HEK293 (cell line): Measurements from ENCODE around the gene OR2Y1.

Source experiments
- CTCF ChIA-PET: fragments of 350-600 bp; formaldehyde crosslinking; extraction: SDS; loops from one replicate; lab custom pipeline; 2021; ENCODE audit warnings: antibody characterized with exemption; lab: Yijun Ruan, JAX
- POLR2A ChIA-PET: fragments of 300-600 bp; formaldehyde crosslinking; extraction: SDS; loops from one replicate; lab custom pipeline; 2020; ENCODE audit warnings: antibody characterized with exemption, inconsistent platforms; lab: Yijun Ruan, JAX
- H3K27ac ChIP-seq: fragments of 200-500 bp; sonication (Bioruptor generic); 2 replicates; pipeline ENCODE4 v1.5.1; 2014; ENCODE audit warnings: low read depth, low read length, control low read depth, inconsistent platforms; ENCODE audit errors: extremely low read depth
- H3K36me3 ChIP-seq, 2 experiments: fragments of 200-500 bp in 1 of 2; sonication (Bioruptor generic) in 1 of 2; 1 replicate in 1 of 2; 2 replicates in 1 of 2; pipeline ENCODE4 v1.5.1; 2014 to 2017; ENCODE audit warnings: inconsistent platforms in 2 of 2, low read length in 2 of 2; ENCODE audit not compliant: control insufficient read depth in 2 of 2, insufficient read depth in 1 of 2
- H3K4me1 ChIP-seq: fragments of 200-500 bp; sonication (Bioruptor generic); 2 replicates; pipeline ENCODE4 v1.5.1; 2014; ENCODE audit warnings: mild to moderate bottlenecking, low read length, inconsistent platforms; ENCODE audit not compliant: control insufficient read depth, insufficient read depth
- H3K4me3 ChIP-seq: 2 replicates; pipeline ENCODE4 v1.5.1; 2011; ENCODE audit warnings: low read depth, mild to moderate bottlenecking, control low read depth, low read length, moderate library complexity
- H3K9me3 ChIP-seq: fragments of 200-500 bp; sonication (Bioruptor generic); 2 replicates; pipeline ENCODE4 v1.5.1; 2014; ENCODE audit warnings: low read depth, low read length, inconsistent platforms; ENCODE audit not compliant: control insufficient read depth, insufficient read depth
- ZBTB1 ChIP-seq: fragments of 450-650 bp; formaldehyde crosslinking; IDR thresholded peaks from 2 replicates; pipeline ENCODE4 v1.5.1; 2016; ENCODE audit warnings: missing biosample characterization, missing genetic modification characterization
- ZBTB48 ChIP-seq: fragments of 450-650 bp; formaldehyde crosslinking; IDR thresholded peaks from 2 replicates; pipeline ENCODE4 v1.5.1; 2016; ENCODE audit warnings: missing biosample characterization, missing genetic modification characterization
- ZNF214 ChIP-seq: fragments of 450-650 bp; formaldehyde crosslinking; IDR thresholded peaks from 2 replicates; pipeline ENCODE4 v1.5.1; 2017; ENCODE audit warnings: missing biosample characterization, mild to moderate bottlenecking, missing genetic modification characterization, borderline replicate concordance
- ZNF248 ChIP-seq: fragments of 450-650 bp; formaldehyde crosslinking; IDR thresholded peaks from 2 replicates; pipeline ENCODE4 v1.5.1; 2017; ENCODE audit warnings: missing biosample characterization, missing genetic modification characterization
- ZNF391 ChIP-seq: fragments of 450-650 bp; formaldehyde crosslinking; IDR thresholded peaks from 2 replicates; pipeline ENCODE4 v1.5.1; 2016; ENCODE audit warnings: low read depth, missing biosample characterization, missing genetic modification characterization, borderline replicate concordance
- ZNF433 ChIP-seq: fragments of 450-650 bp; formaldehyde crosslinking; IDR thresholded peaks from 2 replicates; pipeline ENCODE4 v1.5.1; 2016; ENCODE audit warnings: missing biosample characterization, missing genetic modification characterization, low read depth
- ZNF571 ChIP-seq: fragments of 450-650 bp; formaldehyde crosslinking; IDR thresholded peaks from 2 replicates; pipeline ENCODE4 v1.5.0; 2017; ENCODE audit warnings: missing biosample characterization, missing genetic modification characterization
- ZNF701 ChIP-seq: fragments of 450-650 bp; formaldehyde crosslinking; IDR thresholded peaks from 2 replicates; pipeline ENCODE4 v1.5.1; 2016; ENCODE audit warnings: missing biosample characterization, missing genetic modification characterization
- ZNF747 ChIP-seq: fragments of 450-650 bp; formaldehyde crosslinking; IDR thresholded peaks from 2 replicates; pipeline ENCODE4 v1.5.1; 2016; ENCODE audit warnings: missing biosample characterization, missing genetic modification characterization
- TF ChIP-seq, protein P1 (sequence below): fragments of 450-650 bp; formaldehyde crosslinking; IDR thresholded peaks from 2 replicates; pipeline ENCODE4 v1.5.1; 2017; ENCODE audit warnings: missing biosample characterization, missing genetic modification characterization
- TF ChIP-seq, protein P2 (sequence below): fragments of 450-650 bp; formaldehyde crosslinking; IDR thresholded peaks from 2 replicates; pipeline ENCODE4 v1.5.1; 2017; ENCODE audit warnings: missing biosample characterization, mild to moderate bottlenecking, missing genetic modification characterization, moderate library complexity
- TF ChIP-seq, protein P3 (sequence below): fragments of 450-650 bp; formaldehyde crosslinking; IDR thresholded peaks from 2 replicates; pipeline ENCODE4 v1.5.1; 2017; ENCODE audit warnings: missing biosample characterization, missing genetic modification characterization
- TF ChIP-seq, protein P4 (sequence below): fragments of 450-650 bp; formaldehyde crosslinking; IDR thresholded peaks from 2 replicates; pipeline ENCODE4 v1.5.1; 2016; ENCODE audit warnings: missing biosample characterization, missing genetic modification characterization
- TF ChIP-seq, protein P5 (sequence below): fragments of 450-650 bp; formaldehyde crosslinking; IDR thresholded peaks from 2 replicates; pipeline ENCODE4 v1.5.1; 2016; ENCODE audit warnings: missing biosample characterization, missing genetic modification characterization
- TF ChIP-seq, protein P6 (sequence below): fragments of 450-650 bp; formaldehyde crosslinking; IDR thresholded peaks from 2 replicates; pipeline ENCODE4 v1.5.1; 2016; ENCODE audit warnings: missing biosample characterization, missing genetic modification characterization

The OR2Y1 gene

DNA sequence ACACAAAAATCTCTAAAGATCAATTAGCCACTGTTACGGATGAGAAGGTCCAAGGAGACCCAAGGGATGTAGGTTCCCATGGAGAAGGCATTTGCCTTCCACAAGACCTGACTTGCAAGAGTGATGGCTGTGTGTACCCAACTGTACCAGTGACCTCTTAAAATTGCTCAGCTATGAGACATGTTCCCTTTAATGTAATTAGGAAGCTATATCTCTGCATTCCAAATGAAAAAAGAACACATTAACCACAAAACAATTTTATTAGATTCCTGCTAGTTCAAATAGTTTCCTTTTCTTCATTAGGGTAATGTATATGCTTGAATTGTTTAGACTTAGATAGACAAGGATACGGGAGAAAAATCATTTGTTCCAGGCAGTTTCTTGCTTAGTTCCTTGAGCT lies 3.3 kb downstream of the OR2Y1 start (continued):
- TF ChIP-seq, protein P1, sequence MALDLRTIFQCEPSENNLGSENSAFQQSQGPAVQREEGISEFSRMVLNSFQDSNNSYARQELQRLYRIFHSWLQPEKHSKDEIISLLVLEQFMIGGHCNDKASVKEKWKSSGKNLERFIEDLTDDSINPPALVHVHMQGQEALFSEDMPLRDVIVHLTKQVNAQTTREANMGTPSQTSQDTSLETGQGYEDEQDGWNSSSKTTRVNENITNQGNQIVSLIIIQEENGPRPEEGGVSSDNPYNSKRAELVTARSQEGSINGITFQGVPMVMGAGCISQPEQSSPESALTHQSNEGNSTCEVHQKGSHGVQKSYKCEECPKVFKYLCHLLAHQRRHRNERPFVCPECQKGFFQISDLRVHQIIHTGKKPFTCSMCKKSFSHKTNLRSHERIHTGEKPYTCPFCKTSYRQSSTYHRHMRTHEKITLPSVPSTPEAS (tag by site-specific recombination) = no peak
- TF ChIP-seq, protein P2, sequence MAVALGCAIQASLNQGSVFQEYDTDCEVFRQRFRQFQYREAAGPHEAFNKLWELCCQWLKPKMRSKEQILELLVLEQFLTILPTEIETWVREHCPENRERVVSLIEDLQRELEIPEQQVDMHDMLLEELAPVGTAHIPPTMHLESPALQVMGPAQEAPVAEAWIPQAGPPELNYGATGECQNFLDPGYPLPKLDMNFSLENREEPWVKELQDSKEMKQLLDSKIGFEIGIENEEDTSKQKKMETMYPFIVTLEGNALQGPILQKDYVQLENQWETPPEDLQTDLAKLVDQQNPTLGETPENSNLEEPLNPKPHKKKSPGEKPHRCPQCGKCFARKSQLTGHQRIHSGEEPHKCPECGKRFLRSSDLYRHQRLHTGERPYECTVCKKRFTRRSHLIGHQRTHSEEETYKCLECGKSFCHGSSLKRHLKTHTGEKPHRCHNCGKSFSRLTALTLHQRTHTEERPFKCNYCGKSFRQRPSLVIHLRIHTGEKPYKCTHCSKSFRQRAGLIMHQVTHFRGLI (tag by site-specific recombination) = no peak
- TF ChIP-seq, protein P3, sequence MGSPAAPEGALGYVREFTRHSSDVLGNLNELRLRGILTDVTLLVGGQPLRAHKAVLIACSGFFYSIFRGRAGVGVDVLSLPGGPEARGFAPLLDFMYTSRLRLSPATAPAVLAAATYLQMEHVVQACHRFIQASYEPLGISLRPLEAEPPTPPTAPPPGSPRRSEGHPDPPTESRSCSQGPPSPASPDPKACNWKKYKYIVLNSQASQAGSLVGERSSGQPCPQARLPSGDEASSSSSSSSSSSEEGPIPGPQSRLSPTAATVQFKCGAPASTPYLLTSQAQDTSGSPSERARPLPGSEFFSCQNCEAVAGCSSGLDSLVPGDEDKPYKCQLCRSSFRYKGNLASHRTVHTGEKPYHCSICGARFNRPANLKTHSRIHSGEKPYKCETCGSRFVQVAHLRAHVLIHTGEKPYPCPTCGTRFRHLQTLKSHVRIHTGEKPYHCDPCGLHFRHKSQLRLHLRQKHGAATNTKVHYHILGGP = no peak
- no peak for TF ChIP-seq ZBTB48 (tag by site-specific recombination)
- TF ChIP-seq, all 188 proteins: peak for 0

DNA sequence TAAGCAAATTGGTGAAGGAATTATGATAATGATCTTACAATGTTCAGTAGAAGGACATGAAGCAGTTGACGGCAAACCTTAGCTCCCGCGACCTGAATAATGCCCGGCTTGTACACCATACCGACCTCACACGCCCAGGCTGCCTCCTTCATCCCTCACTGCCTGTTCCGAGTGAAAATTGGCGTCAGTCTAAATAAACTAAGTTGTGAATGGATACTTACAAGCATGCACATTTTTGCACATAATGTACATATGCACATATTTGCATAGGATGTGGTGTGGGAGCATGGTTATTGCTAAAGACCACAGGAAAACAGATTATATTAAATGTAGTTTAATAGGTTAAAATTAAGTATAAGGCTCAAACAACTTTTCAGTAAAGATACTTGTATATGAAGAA lies 14.9 kb downstream of the OR2Y1 start:
- ChIA-PET CTCF (no interaction called here), POLR2A (no interaction called here)
- H3K27ac ChIP-seq = no peak overlapping the region
- no peak overlapping the region for H3K4me3 ChIP-seq
- H3K4me1 ChIP-seq = no peaks in the 10 kb centered on the region
- TF ChIP-seq, protein P4, sequence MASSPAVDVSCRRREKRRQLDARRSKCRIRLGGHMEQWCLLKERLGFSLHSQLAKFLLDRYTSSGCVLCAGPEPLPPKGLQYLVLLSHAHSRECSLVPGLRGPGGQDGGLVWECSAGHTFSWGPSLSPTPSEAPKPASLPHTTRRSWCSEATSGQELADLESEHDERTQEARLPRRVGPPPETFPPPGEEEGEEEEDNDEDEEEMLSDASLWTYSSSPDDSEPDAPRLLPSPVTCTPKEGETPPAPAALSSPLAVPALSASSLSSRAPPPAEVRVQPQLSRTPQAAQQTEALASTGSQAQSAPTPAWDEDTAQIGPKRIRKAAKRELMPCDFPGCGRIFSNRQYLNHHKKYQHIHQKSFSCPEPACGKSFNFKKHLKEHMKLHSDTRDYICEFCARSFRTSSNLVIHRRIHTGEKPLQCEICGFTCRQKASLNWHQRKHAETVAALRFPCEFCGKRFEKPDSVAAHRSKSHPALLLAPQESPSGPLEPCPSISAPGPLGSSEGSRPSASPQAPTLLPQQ (tag by site-specific recombination) = no peak
- TF ChIP-seq, protein P5, sequence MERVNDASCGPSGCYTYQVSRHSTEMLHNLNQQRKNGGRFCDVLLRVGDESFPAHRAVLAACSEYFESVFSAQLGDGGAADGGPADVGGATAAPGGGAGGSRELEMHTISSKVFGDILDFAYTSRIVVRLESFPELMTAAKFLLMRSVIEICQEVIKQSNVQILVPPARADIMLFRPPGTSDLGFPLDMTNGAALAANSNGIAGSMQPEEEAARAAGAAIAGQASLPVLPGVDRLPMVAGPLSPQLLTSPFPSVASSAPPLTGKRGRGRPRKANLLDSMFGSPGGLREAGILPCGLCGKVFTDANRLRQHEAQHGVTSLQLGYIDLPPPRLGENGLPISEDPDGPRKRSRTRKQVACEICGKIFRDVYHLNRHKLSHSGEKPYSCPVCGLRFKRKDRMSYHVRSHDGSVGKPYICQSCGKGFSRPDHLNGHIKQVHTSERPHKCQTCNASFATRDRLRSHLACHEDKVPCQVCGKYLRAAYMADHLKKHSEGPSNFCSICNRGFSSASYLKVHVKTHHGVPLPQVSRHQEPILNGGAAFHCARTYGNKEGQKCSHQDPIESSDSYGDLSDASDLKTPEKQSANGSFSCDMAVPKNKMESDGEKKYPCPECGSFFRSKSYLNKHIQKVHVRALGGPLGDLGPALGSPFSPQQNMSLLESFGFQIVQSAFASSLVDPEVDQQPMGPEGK (tag by site-specific recombination) = no peak
- TF ChIP-seq, protein P1 (tag by site-specific recombination) = no peak
- TF ChIP-seq ZBTB1 (tag by site-specific recombination) (no peak), ZNF571 (no peak), ZNF747 (tag by site-specific recombination) (no peak), ZNF701 (tag by site-specific recombination) (no peak), ZNF248 (tag by site-specific recombination) (no peak), ZNF433 (tag by site-specific recombination) (no peak), ZNF391 (tag by site-specific recombination) (no peak), ZNF214 (tag by site-specific recombination) (no peak)
- TF ChIP-seq, protein P6, sequence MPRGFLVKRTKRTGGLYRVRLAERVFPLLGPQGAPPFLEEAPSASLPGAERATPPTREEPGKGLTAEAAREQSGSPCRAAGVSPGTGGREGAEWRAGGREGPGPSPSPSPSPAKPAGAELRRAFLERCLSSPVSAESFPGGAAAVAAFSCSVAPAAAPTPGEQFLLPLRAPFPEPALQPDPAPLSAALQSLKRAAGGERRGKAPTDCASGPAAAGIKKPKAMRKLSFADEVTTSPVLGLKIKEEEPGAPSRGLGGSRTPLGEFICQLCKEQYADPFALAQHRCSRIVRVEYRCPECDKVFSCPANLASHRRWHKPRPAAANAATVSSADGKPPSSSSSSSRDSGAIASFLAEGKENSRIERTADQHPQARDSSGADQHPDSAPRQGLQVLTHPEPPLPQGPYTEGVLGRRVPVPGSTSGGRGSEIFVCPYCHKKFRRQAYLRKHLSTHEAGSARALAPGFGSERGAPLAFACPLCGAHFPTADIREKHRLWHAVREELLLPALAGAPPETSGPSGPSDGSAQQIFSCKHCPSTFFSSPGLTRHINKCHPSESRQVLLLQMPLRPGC (tag by site-specific recombination) = no peak
- H3K9me3 ChIP-seq = no peaks in the 10 kb centered on the region
- H3K36me3 ChIP-seq = no peaks in the 10 kb centered on the region
